Activated CD4-positive, alpha-beta memory T cell treated with anti-CD3 and anti-CD28 coated beads for 36 hours (primary cell): ENCODE measurements around the gene RPAIN. TPM values are rescaled to one million over a fixed set of nuclear protein-coding genes. Genes with fewer than 3 reads are reported as not detected.
A peak's percentile ranks its signal among the peaks of the same experiment; 100 is the strongest.
"Not testable (repeated sequence)": the region's sequence is repeated elsewhere in the genome, so short reads cannot be mapped to it uniquely, and the experiment has no call there.

Source experiments
- CTCF ChIA-PET: fragments of 350-600 bp; sonication (Branson Sonifier 250); formaldehyde crosslinking; loops from one replicate; lab custom pipeline; 2021; ENCODE audit warnings: antibody characterized with exemption, inconsistent platforms; lab: Charles Lee
- POLR2A ChIA-PET: fragments of 350-600 bp; sonication (Branson Sonifier 250); formaldehyde crosslinking; loops from one replicate; lab custom pipeline; 2021; ENCODE audit warnings: antibody characterized with exemption; lab: Charles Lee
- DNase-seq: peaks from one replicate; pipeline ENCODE4 v3.0.0-alpha.2; 2020
- H3K27ac Mint-ChIP-seq: one replicate; pipeline ENCODE4 v1.8.0; 2021; ENCODE audit warnings: mixed read lengths
- H3K27me3 Mint-ChIP-seq: one replicate; pipeline ENCODE4 v1.8.0; 2021; ENCODE audit warnings: mixed read lengths
- H3K36me3 Mint-ChIP-seq: one replicate; pipeline ENCODE4 v1.8.0; 2021; ENCODE audit warnings: mixed read lengths
- H3K4me1 Mint-ChIP-seq: one replicate; pipeline ENCODE4 v1.8.0; 2021; ENCODE audit warnings: low read depth, mixed read lengths
- H3K4me3 Mint-ChIP-seq: one replicate; pipeline ENCODE4 v1.8.0; 2021; ENCODE audit warnings: mild to moderate bottlenecking, mixed read lengths
- H3K9me3 Mint-ChIP-seq: one replicate; pipeline ENCODE4 v1.8.0; 2021; ENCODE audit warnings: mixed read lengths
- intact Hi-C: fragments of 100-400 bp; cut with micrococcal nuclease; formaldehyde crosslinking; loops from one replicate; pipeline ENCODE4 v1.15.1; 2023
- total RNA-seq, 2 experiments: library from RNA; stranded (reverse); gene quantifications; one replicate each; pipeline ENCODE4 v1.2.3, GENCODE V29; 2021

Gene RPAIN
- total RNA-seq, 2 experiments from 2014 or later, result 51.7 to 53.4 TPM

DNA sequence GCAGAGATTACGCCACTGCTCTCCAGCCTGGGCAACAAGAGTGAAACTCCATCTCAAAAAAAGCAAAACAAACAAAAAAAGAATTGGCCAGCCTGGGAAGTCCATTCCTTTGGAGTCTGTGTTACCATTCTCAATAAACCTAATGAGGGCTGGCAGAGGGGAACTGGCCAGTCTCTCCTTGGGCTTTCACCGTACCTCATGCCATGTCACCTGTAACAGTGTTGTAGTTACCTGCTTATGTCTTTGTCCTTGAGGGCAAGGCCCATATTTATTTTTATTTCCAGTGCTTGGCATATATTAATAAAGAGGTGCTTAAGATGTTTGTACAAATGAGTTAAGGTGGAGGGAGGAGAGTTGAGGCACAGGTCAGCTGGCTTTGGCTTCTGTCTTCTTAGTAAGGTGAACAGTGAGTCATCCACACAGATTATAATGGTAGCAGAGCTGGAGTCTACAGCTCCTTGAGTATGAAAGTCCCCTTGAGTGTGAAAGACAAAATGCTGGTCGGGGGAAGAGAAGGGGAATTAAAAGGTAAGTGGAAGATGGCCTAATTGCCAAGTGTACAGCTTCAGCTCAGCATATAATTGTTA lies 10.5 kb downstream of the RPAIN start:
- Mint-ChIP-seq H3K27ac (peak overlapping the region; percentile 56), H3K36me3 (peaks cover 55% of the 10 kb centered on the region)
- POLR2A ChIA-PET, result no interaction called here

DNA sequence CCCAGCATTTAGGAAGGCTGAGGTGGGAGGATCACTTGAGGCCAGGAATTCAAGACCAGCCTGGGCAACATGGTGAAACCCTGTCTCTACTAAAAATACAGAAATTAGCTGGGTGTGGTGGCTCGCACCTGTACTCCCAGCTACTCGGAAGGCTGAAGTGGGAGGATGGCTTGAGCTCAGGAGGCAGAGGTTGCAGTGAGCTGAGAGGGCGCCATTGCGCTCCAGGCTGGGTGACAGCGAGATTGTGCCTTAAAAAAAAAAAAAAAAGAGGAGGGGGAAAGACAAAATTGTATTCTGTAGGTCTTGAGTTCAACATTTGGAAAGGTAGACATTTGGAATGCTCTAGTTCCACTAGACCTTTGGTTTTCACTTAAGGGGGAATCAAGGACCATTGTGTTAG lies 11.3 kb downstream of the RPAIN start:
- H3K27me3 Mint-ChIP-seq, intact Hi-C loops, H3K9me3 Mint-ChIP-seq, H3K4me3 Mint-ChIP-seq, POLR2A ChIA-PET, DNase-seq: not testable (repeated sequence)
- peak overlapping the region; percentile 3 for H3K27ac Mint-ChIP-seq
- CTCF ChIA-PET, result interaction anchor here (2.9 kb wide), 1 partner anchor 8 kb away, joined by 14 read pairs; the partner anchor contains the start of gene C1QBP
- peaks cover 12% of the 10 kb centered on the region for H3K4me1 Mint-ChIP-seq
- peaks cover 51% of the 10 kb centered on the region for H3K36me3 Mint-ChIP-seq

More for the DNA sequence above, 10.5 kb downstream of the RPAIN start:
- no peak overlapping the region for H3K4me3 Mint-ChIP-seq
- no peaks in the 10 kb centered on the region for H3K27me3 Mint-ChIP-seq
- H3K4me1 Mint-ChIP-seq, result peaks cover 8% of the 10 kb centered on the region
- no peaks in the 10 kb centered on the region for H3K9me3 Mint-ChIP-seq
- DNase-seq, result no peak
- CTCF ChIA-PET, result interaction anchor here (0.8 to 2.9 kb wide), 2 partner anchors 9 to 11 kb away, joined by 3 to 14 read pairs; partner anchors contain the start of gene C1QBP
- intact Hi-C loops, result no loop called here

DNA sequence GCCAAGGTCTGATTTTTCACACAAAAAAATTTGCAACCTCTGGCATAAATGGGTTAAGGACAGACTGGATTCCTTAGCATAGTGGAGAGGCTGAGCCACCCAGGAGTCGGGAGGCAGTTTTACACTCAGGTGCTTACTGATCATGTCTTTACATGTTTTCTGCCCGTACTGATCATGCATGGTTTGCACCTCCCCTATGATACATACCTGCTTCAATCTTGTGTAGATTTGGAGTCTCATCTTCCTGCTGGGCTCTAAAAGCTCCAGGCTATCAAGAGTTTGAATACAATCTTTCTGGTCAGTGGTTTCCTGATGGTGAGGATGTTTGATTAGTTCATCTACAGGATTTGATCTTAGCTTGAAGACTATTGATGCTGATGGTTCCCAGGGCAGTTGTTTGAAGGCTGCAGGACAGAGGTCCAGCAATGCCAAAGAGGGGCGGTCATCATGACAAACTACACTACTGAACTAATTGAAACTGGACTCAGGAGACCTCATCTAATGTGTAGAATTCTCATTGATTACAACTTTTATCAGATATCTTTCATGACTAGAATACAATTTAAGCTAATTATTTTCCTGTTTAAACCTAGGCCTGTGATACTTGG lies 12.1 kb downstream of the RPAIN start:
- Mint-ChIP-seq H3K4me1 (peaks cover 20% of the 10 kb centered on the region), H3K27me3 (no peaks in the 10 kb centered on the region), H3K4me3 (no peak overlapping the region), H3K36me3 (peaks cover 59% of the 10 kb centered on the region), H3K27ac (peak overlapping the region; percentile 59), H3K9me3 (no peaks in the 10 kb centered on the region)
- intact Hi-C loops, result no loop called here
- DNase-seq, result no peak
- ChIA-PET CTCF (no interaction called here), POLR2A (interaction anchor here (1.3 to 1.5 kb wide), 2 partner anchors 11 to 21 kb away, joined by 3 to 5 read pairs; no protein-coding TSS in a partner anchor)

DNA sequence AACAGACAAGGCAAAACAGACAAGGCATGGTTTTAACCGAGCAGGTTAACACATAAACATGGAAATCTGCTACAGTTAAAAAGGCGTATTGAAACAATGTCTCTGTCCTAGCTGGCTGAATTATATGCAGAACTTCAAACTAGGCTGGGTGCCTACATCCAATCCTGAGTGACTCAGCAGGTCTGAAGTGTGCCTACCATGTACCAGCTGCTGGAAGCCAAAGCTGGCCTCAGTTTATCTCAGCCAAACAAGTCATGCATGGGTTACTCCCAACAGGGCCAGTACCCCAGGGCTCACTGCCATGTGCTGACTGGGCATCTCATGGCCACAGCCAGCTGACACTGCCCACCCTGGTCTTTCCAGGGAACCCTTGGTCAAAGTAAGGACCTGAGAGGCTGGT lies 15.0 kb downstream of the RPAIN start:
- Mint-ChIP-seq H3K4me3 (no peak overlapping the region), H3K9me3 (no peaks in the 10 kb centered on the region), H3K4me1 (peaks cover 41% of the 10 kb centered on the region), H3K27me3 (no peaks in the 10 kb centered on the region), H3K36me3 (peaks cover 62% of the 10 kb centered on the region), H3K27ac (peak overlapping the region; percentile 69)
- ChIA-PET POLR2A (no interaction called here), CTCF (no interaction called here)
- no peak for DNase-seq
- intact Hi-C loops, result loop anchor here (5.0 kb wide), 2 partner anchors 52 to 238 kb away; partner anchors contain the start of genes DERL2 and MIS12

DNA sequence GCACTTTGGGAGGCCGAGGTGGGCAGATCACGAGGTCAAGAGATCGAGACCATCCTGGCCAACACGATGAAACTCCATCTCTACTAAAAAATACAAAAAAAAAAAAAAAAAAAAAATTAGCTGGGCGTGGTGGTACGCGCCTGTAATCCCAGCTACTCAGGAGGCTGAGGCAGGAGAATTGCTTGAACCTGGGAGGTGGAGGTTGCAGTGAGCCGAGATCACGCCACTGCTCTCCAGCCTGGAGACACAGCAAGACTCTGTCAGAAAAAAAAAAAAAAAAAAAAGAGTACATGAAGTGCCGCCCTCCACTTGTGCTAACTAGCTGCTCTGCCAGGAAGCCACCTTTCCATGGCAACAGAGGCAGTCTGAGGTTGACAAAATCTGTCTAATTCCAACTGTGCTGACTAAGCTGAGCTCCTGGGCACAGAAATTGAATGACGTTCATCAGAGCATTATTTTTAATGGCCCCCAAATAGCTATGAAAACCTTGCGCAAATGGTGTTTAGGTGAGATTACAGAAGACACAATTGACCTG lies 15.9 kb downstream of the RPAIN start:
- H3K9me3 Mint-ChIP-seq, H3K27me3 Mint-ChIP-seq, DNase-seq, H3K4me3 Mint-ChIP-seq, CTCF ChIA-PET: not testable (repeated sequence)
- H3K36me3 Mint-ChIP-seq, result peaks cover 58% of the 10 kb centered on the region
- H3K4me1 Mint-ChIP-seq, result peaks cover 45% of the 10 kb centered on the region
- POLR2A ChIA-PET, result interaction anchor here (4.8 kb wide), 1 partner anchor 17 kb away, joined by 30 read pairs; the partner anchor contains the start of genes NUP88 and RPAIN
- intact Hi-C loops, result loop anchor here (5.0 kb wide), 2 partner anchors 51 to 239 kb away; partner anchors contain the start of genes DERL2 and MIS12
- H3K27ac Mint-ChIP-seq, result peak overlapping the region; percentile 72

DNA sequence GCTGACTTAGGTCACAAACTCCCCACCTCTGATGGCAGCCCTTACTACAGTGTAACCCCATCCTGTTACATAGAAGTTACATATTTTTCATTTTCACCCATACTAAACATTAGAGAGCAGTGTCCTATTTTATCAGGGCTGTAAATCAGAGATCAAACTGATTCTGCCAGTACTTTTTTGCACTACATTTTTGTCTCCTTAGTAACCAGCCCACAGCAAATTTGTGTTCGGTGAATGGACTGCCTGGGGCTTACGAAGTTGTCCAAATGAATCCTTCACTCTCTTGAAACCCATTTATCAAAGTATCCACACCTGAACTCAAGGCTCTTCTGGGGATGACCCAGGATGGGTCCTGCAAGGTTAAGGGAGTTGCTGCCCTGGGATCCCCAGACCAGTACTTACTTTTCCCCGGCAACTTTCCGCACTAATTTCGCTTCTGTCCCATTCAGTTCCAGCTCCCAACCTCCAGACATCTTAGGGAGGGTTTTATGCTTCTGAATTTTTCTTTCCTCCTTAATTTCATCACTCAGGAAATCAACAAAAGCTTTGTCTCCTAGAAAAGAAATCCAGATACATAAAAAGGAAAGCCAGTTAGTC lies 17.8 kb downstream of the RPAIN start:
- Mint-ChIP-seq H3K27ac (peak overlapping the region; percentile 79), H3K4me1 (peaks cover 43% of the 10 kb centered on the region), H3K9me3 (no peaks in the 10 kb centered on the region), H3K27me3 (no peaks in the 10 kb centered on the region), H3K36me3 (peaks cover 48% of the 10 kb centered on the region), H3K4me3 (peak overlapping the region; percentile 82)
- ChIA-PET CTCF (interaction anchor here (1.0 to 2.4 kb wide), 5 partner anchors 19 to 68 kb away, joined by 3 to 26 read pairs (median 10); partner anchors contain the start of genes NUP88 and RPAIN), POLR2A (interaction anchor here (1.5 to 4.8 kb wide), 2 partner anchors 19 to 31 kb away, joined by 6 to 30 read pairs; partner anchors contain the start of genes DHX33, NUP88 and RPAIN)
- no peak for DNase-seq
- intact Hi-C loops, result loop anchor here (5.0 kb wide), 2 partner anchors 49 to 241 kb away; partner anchors contain the start of genes DERL2 and MIS12

DNA sequence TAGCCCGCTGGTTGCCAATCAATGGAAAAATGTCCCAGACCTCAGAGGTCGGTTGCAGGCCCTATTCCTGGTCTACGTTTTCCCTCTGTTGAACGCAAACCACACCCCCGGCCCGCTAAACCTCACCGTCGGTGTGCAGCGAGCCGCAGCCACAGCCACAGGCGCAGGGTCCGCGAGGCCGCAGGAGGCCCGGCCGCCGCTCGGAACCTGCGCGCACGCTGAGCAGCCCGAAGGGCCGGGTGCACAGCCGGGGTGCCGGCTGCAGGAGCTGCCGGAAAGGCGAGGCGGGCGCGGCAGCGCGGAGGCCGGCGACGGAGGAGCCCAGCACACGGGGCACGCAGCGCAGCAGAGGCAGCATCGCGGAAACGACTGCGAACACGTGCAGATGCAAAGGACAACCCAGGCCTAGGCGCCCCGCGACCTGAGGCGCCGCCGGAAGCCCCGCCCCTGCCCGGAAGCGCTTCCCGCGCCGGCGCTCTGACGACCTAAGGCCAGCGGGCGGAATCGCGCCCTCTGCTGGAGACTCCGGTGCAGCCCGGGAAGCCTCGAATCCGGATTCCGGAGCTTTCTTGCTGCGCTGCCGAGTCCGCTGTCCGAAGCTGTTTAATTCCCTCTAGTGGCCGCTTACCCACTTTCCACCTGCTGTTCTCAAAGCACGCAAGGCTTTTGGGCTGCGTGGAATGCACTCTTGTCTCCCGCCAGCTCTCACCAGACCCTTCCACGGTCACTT lies 18.9 kb downstream of the RPAIN start, which contains the start of gene C1QBP:
Gene C1QBP (minus strand): TSS at position 440 of the 730 bp plus-strand sequence. CDS start 82 bp downstream, at position 358.
- peaks cover 42% of the 10 kb centered on the region for H3K36me3 Mint-ChIP-seq
- CTCF ChIA-PET, result interaction anchor here (0.6 to 2.4 kb wide), 40 partner anchors 9 to 240 kb away, joined by 3 to 26 read pairs (median 5); partner anchors contain the start of genes DERL2, DHX33, MIS12 and NUP88
- peak within 1 kb of the TSS; percentile 82 for H3K4me3 Mint-ChIP-seq

DNA sequence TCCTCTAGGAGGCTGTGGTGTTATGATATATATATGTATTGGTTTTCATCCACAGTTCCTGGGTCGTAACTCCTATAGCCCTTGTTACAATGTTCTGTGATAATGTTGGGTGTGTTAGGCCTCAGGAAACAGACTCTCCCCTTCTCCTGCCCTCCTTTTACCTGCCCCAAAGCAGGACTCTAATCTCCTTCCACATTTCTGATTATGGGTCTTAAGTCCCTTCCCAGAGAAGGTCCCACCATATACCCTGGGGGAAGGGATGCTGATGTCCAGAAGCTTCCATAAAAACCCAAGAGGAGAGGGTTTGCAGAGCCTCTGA lies 19.4 kb downstream of the RPAIN start:
- intact Hi-C loops, result loop anchor here (1.0 to 5.0 kb wide), 5 partner anchors 20 to 242 kb away; partner anchors contain the start of genes DERL2, MIS12 and NUP88
- DNase-seq, result no peak
- ChIA-PET POLR2A (interaction anchor here (0.5 to 4.8 kb wide), 7 partner anchors 16 to 168 kb away, joined by 3 to 30 read pairs (median 6); partner anchors contain the start of genes DERL2, MIS12, NUP88 and RPAIN), CTCF (interaction anchor here (0.6 to 2.4 kb wide), 39 partner anchors 9 to 241 kb away, joined by 3 to 26 read pairs (median 5); partner anchors contain the start of genes DERL2, DHX33, MIS12 and NUP88)
- Mint-ChIP-seq H3K4me3 (peak overlapping the region; percentile 82), H3K27ac (peak overlapping the region; percentile 83), H3K9me3 (no peaks in the 10 kb centered on the region), H3K4me1 (peaks cover 43% of the 10 kb centered on the region), H3K27me3 (no peaks in the 10 kb centered on the region), H3K36me3 (peaks cover 42% of the 10 kb centered on the region)

More for the DNA sequence above, 18.9 kb downstream of the RPAIN start, which contains the start of gene C1QBP:
- intact Hi-C loops, result loop anchor here (1.0 to 5.0 kb wide), 5 partner anchors 20 to 242 kb away; partner anchors contain the start of genes DERL2, MIS12 and NUP88
- POLR2A ChIA-PET, result interaction anchor here (0.6 to 4.8 kb wide), 7 partner anchors 15 to 167 kb away, joined by 3 to 30 read pairs (median 6); partner anchors contain the start of genes DERL2, DHX33, MIS12 and NUP88
- Mint-ChIP-seq H3K4me1 (peaks cover 43% of the 10 kb centered on the region), H3K27me3 (no peaks in the 10 kb centered on the region), H3K9me3 (no peaks in the 10 kb centered on the region), H3K27ac (peak within 1 kb of the TSS; percentile 83)
- peak; percentile 95 for DNase-seq

DNA sequence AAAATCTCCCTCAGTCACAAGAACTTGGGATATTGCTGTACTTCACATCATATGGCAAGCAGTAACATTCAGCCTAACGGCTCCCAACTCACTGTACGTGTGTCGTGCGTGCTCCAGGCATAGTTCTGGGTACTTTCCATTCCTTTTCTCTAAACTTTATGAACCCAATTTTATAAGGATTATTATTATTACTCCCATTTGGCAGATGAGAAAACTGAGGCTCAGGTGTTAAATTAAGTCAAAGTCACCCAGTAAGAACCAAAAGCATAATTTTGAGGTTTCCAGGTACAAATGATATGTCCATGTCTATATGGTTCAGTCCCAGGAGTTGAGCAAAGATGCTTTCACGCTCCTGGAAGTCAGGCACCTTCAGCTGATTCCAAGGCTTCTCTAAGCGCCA lies 23.7 kb downstream of the RPAIN start:
- intact Hi-C loops, result no loop called here
- H3K9me3 Mint-ChIP-seq, result no peaks in the 10 kb centered on the region
- peaks cover 34% of the 10 kb centered on the region for H3K36me3 Mint-ChIP-seq
- peaks cover 12% of the 10 kb centered on the region for H3K4me1 Mint-ChIP-seq
- H3K27me3 Mint-ChIP-seq, result no peaks in the 10 kb centered on the region
- no peak overlapping the region for H3K4me3 Mint-ChIP-seq
- ChIA-PET POLR2A (no interaction called here), CTCF (interaction anchor here (1.4 kb wide), 1 partner anchor 23 kb away, joined by 4 read pairs; no protein-coding TSS in a partner anchor)
- no peak overlapping the region for H3K27ac Mint-ChIP-seq
- DNase-seq, result no peak

DNA sequence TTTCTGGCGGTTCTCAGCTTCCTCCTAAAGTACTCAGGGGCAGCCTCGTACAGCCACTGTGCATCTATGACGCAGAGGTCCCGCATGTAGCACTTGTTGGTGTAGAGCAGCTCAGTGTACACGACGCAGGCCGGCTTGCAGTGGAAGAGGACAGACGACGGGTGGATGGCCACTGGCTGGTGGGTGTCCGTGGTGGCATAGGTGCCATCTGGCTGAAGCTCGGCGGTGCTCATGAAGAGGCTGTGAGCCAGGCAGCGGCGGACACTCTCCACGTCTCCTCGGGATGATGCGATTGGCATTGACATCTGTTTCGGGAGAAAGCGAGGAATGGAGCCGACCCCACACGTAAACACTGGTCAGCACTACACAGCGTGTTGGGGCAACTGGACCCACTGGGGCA lies 24.2 kb downstream of the RPAIN start:
- Mint-ChIP-seq H3K4me3 (no peak overlapping the region), H3K27me3 (no peaks in the 10 kb centered on the region), H3K27ac (no peak overlapping the region), H3K4me1 (peaks cover 11% of the 10 kb centered on the region), H3K36me3 (peaks cover 35% of the 10 kb centered on the region), H3K9me3 (no peaks in the 10 kb centered on the region)
- POLR2A ChIA-PET, result no interaction called here
- CTCF ChIA-PET, result interaction anchor here (1.4 kb wide), 1 partner anchor 22 kb away, joined by 4 read pairs; no protein-coding TSS in a partner anchor
- DNase-seq, result no peak
- intact Hi-C loops, result no loop called here

DNA sequence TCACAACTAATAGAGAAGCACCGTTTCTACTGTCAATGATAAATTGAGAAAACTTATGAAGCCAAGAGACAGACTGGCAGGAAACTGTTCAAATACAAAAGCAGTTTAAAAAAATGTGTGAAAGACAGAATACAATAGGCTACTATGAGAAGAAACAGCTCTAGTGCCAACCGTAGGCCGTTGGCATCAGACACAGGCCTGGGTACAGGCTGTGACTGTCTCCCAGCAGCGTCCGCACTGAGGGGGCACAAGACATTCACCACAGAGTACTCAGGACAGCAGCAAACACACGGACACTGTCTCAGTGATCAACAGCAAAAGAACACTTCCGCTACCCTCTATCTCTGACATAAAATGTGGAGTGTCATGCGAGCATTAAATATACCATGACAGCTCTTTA lies 26.8 kb downstream of the RPAIN start:
- ChIA-PET CTCF (no interaction called here), POLR2A (no interaction called here)
- intact Hi-C loops, result no loop called here
- Mint-ChIP-seq H3K9me3 (no peaks in the 10 kb centered on the region), H3K27me3 (no peaks in the 10 kb centered on the region), H3K4me3 (no peak overlapping the region), H3K27ac (no peak overlapping the region), H3K36me3 (peaks cover 42% of the 10 kb centered on the region), H3K4me1 (no peaks in the 10 kb centered on the region)
- DNase-seq, result no peak
